ENCODE measurements around the gene SSMEM1. TPM values are rescaled to one million over a fixed set of nuclear protein-coding genes. Genes with fewer than 3 reads are reported as not detected.

Gene SSMEM1, protein sequence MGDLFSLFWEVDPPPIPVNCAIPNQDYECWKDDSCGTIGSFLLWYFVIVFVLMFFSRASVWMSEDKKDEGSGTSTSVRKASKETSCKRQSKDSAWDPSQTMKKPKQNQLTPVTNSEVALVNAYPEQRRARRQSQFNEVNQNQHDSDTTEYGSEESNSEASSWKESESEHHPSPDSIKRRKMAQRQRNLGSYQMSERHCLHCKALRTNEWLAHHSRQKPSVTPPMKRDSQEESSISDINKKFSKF
- total RNA-seq = not detected

DNA sequence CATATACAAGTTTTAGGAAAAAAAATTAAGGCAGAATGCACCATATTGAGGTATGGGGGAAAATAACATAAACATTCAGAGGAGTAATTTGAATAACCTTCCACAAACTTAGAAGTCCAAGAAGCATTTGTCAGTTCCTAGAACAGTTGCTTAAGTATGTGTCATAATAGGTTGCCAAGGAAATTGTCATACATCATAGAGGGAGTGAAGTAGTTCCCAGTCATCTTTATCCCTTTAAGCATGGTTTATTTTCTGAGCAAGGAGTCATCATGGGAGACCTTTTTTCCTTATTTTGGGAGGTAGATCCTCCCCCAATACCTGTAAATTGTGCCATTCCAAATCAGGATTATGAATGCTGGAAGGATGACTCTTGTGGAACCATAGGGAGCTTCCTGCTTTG lies at the start of gene SSMEM1:
SSMEM1 (plus strand) TSS at position 219 of the 400 bp plus-strand sequence; CDS start at position 270, 51 bp downstream.
- intact Hi-C loops (cut with DNase I; ENCODE audit: low total_unique reads) = no loop called here
- no peaks in the 10 kb centered on the region for H3K9me3 ChIP-seq
- no peaks in the 10 kb centered on the region for H3K4me1 ChIP-seq
- no peaks in the 10 kb centered on the region for H3K27me3 ChIP-seq
- no peak within 1 kb of the TSS for H3K27ac ChIP-seq
- TF ChIP-seq POLR2A (IDR thresholded peaks at IDR 0.05) = no peak
- no peak for TF ChIP-seq CTCF (IDR thresholded peaks at IDR 0.05)
- H3K36me3 ChIP-seq = no peaks in the 10 kb centered on the region
- no peak for DNase-seq
- no peak within 1 kb of the TSS for H3K4me3 ChIP-seq

DNA sequence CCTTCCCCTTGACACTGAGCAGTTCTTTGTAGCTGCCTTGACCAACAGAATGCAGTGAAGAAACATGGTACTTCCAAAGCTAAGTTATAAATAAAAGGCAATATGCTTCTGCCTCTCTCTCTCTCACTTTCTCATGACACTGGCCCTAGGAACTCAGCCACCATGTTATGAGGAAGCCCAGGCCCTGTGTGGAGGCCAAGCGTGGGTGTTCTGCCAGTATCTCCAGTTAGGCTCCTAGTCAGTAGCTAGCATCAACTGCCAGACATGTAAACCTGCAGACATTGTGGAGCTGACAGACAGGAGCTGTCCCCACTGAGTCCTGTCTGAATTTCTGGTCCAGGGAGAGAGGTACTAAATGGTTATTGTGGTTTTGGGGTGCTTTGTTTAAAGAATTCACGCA lies 47.6 kb upstream of the SSMEM1 start:
- no peaks in the 10 kb centered on the region for H3K4me1 ChIP-seq
- no peak for DNase-seq
- no peak overlapping the region for H3K27ac ChIP-seq
- no peaks in the 10 kb centered on the region for H3K36me3 ChIP-seq
- TF ChIP-seq CTCF (IDR thresholded peaks at IDR 0.05) (no peak), POLR2A (IDR thresholded peaks at IDR 0.05) (no peak)
- H3K4me3 ChIP-seq = no peak overlapping the region
- intact Hi-C loops (cut with DNase I; ENCODE audit: low total_unique reads) = no loop called here
- no peaks in the 10 kb centered on the region for H3K9me3 ChIP-seq
- H3K27me3 ChIP-seq = no peaks in the 10 kb centered on the region

- no peak for DNase-seq
- no peak for TF ChIP-seq CTCF (IDR thresholded peaks at IDR 0.05)
- TF ChIP-seq POLR2A (IDR thresholded peaks at IDR 0.05) = no peak
- no peak overlapping the region for H3K27ac ChIP-seq
- no peak overlapping the region for H3K4me3 ChIP-seq
- H3K4me1 ChIP-seq = no peaks in the 10 kb centered on the region
- no peaks in the 10 kb centered on the region for H3K36me3 ChIP-seq
- H3K27me3 ChIP-seq = no peaks in the 10 kb centered on the region
- no peaks in the 10 kb centered on the region for H3K9me3 ChIP-seq
- intact Hi-C loops (cut with DNase I; ENCODE audit: low total_unique reads) = no loop called here
Measured at GRCh38 chr7:130160455-130160854, 47.2 kb upstream of the SSMEM1 start.

DNA sequence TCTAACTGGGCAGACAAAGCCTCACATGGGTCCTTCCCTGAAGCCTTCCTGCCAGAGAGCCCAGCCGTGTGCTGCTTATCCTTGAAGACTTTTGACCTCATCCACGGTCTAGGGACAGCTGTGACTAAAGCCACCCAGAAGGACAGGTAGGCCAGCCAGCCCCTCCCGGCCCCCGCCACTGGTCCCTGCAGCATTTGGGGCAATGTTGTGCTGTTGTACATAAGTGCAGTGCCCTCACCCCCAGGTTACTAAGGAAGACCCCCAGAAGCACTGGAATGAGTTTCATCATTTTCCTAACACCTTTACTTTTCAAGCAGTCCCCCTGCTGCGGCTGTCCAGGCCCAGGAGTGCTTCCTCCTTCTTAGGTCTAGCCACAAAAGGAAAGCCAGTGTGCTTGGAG lies 45.5 kb upstream of the SSMEM1 start:
- Histone ChIP-seq H3K4me1 (no peaks in the 10 kb centered on the region), H3K27ac (no peak overlapping the region), H3K36me3 (no peaks in the 10 kb centered on the region), H3K4me3 (no peak overlapping the region), H3K9me3 (no peaks in the 10 kb centered on the region), H3K27me3 (no peaks in the 10 kb centered on the region)
- TF ChIP-seq CTCF (IDR thresholded peaks at IDR 0.05) (no peak), POLR2A (IDR thresholded peaks at IDR 0.05) (no peak)
- no peak for DNase-seq
- intact Hi-C loops (cut with DNase I; ENCODE audit: low total_unique reads) = no loop called here

DNA sequence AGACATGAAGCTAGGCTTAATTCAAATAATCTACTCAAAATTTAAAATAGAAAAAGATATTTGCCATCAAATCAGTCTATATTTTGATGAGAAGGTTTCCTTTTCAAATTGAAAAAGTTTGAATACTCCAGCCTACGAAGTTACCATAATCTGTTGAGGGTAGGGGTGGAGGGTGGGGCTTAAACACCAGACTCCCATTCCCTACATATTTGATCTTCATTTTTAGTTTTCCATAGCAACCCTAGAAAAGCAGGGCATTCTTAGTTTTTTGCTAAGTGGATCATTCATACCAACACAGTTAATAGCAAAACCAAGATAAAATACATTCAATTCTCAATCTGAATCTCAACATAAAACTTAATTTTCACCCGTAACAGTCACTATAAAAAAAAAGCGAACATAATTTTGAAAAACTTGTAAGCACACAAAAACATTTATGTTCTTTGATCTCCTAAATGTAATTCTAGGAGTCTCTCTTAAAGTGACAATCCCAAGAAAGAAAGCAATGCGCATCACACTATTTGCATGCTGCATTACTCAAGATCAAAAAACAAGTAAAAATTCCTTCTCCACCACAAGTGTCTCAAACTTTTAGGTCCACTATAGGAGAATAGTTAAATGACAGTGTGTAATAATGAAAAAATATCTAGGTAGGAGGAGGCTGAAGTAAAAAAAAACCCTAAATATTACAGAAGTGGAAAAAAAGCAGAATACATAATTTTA lies 33.3 kb upstream of the SSMEM1 start:
- intact Hi-C loops (cut with DNase I; ENCODE audit: low total_unique reads) = no loop called here
- H3K27ac ChIP-seq = no peak overlapping the region
- H3K27me3 ChIP-seq = no peaks in the 10 kb centered on the region
- H3K4me1 ChIP-seq = no peaks in the 10 kb centered on the region
- H3K9me3 ChIP-seq = no peaks in the 10 kb centered on the region
- H3K4me3 ChIP-seq = no peak overlapping the region
- H3K36me3 ChIP-seq = no peaks in the 10 kb centered on the region
- TF ChIP-seq CTCF (IDR thresholded peaks at IDR 0.05) = no peak
- TF ChIP-seq POLR2A (IDR thresholded peaks at IDR 0.05) = no peak
- DNase-seq = no peak

All from uterus (tissue), 4 donors.